Testis (tissue), 3 donors: Measurements from ENCODE around the gene MYO5B. TPM values are rescaled to one million over a fixed set of nuclear protein-coding genes. Genes with fewer than 3 reads are reported as not detected.

Source experiments
- DNase-seq: peaks from one replicate; pipeline ENCODE4 v3.0.0-alpha.2; 2019
- H3K27ac ChIP-seq, 2 donors: fragments of 200-600 bp; sonication (generic); one replicate each; pipeline ENCODE4 v1.5.1; 2019
- H3K27me3 ChIP-seq: fragments of 200-600 bp; sonication (generic); one replicate; pipeline ENCODE4 v1.5.1; 2019
- H3K36me3 ChIP-seq: fragments of 200-600 bp; sonication (generic); one replicate; pipeline ENCODE4 v1.5.1; 2017; ENCODE audit warnings: low read depth; ENCODE audit errors: missing control alignments
- H3K4me1 ChIP-seq: fragments of 200-600 bp; sonication (generic); one replicate; pipeline ENCODE4 v1.5.1; 2019
- H3K4me3 ChIP-seq, 2 donors: fragments of 200-600 bp; sonication (generic); one replicate each; pipeline ENCODE4 v1.5.1; 2017 to 2019
- H3K9me3 ChIP-seq: fragments of 200-600 bp; sonication (generic); one replicate; pipeline ENCODE4 v1.5.1; 2017
- POLR2A ChIP-seq: fragments of 450-650 bp; IDR thresholded peaks from one replicate; pipeline ENCODE4 v1.6.1; 2017; ENCODE audit warnings: antibody characterized with exemption, mild to moderate bottlenecking, moderate library complexity
- WGBS, 2 donors: methylation state at CpG; one replicate each; pipeline ENCODE4 v1.1.5; 2018; 5-methylcytosine and 5-hydroxymethylcytosine counted together
- intact Hi-C: fragments of 100-400 bp; cut with DNase I; formaldehyde crosslinking; loops from one replicate; pipeline ENCODE4 v1.15.1; 2023; ENCODE audit warnings: low total_unique reads
- polyA plus RNA-seq: library from polyadenylated mRNA; stranded (reverse); fragments of 350-450 nt; fragmentation: Illumina TruSeq; extraction: RNeasy Lipid Tissue Mini Kit (QIAGEN cat#74804); gene quantifications from one replicate; pipeline ENCODE4 v1.2.3, GENCODE V29; 2014; ENCODE audit warnings: low read depth, low replicate concordance; ENCODE audit not compliant: insufficient read depth
- total RNA-seq, 2 donors: library from RNA; depleted of rRNA; stranded (reverse); fragments of >200 nt; gene quantifications; one replicate each; pipeline ENCODE4 v1.2.3, GENCODE V29; 2016
- TF ChIP-seq, protein P1 (sequence below), 3 experiments: fragments of 450-650 bp in 2 of 3; fragments of 200-600 bp in 1 of 3; sonication (generic) in 1 of 3; IDR thresholded peaks; one replicate each; pipeline ENCODE4 v1.5.1; 2016 to 2019; ENCODE audit warnings: antibody characterized with exemption in 3 of 3, mild to moderate bottlenecking in 2 of 3, moderate library complexity in 1 of 3

Gene MYO5B
- total and polyA plus RNA-seq, 3 donors from 2014 or later: 24.8 to 31.8 (median 26.1) TPM

DNA sequence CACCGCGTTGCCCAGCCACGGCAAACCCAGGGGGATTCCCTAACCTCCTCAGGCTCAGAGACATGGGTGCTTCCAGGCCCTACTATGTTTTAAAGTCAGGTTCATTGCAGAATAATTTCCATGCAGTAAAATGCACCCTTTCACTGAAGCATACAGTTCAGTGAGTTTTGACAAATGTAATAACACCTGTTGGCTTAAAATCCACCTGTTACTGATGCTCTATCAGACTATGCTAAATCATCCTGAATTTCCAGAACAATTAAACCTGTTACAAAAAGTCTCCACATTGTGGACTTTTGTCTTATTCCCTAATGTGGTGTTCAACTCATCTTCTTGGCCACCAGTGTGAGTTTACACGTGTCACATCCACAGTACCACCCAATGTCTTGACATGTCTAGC lies 234.6 kb downstream of the MYO5B start:
- Histone ChIP-seq H3K27me3 (no peaks in the 10 kb centered on the region), H3K27ac (no peak overlapping the region), H3K4me3 (no peak overlapping the region), H3K4me1 (no peaks in the 10 kb centered on the region), H3K9me3 (no peaks in the 10 kb centered on the region), H3K36me3 (no peaks in the 10 kb centered on the region)
- no peak for DNase-seq
- WGBS, 2 donors: 94 to 95% methylated on average over 4 of the region's 4 CpGs
- intact Hi-C loops: no loop called here
- no peak for TF ChIP-seq POLR2A
- TF ChIP-seq, protein P1, sequence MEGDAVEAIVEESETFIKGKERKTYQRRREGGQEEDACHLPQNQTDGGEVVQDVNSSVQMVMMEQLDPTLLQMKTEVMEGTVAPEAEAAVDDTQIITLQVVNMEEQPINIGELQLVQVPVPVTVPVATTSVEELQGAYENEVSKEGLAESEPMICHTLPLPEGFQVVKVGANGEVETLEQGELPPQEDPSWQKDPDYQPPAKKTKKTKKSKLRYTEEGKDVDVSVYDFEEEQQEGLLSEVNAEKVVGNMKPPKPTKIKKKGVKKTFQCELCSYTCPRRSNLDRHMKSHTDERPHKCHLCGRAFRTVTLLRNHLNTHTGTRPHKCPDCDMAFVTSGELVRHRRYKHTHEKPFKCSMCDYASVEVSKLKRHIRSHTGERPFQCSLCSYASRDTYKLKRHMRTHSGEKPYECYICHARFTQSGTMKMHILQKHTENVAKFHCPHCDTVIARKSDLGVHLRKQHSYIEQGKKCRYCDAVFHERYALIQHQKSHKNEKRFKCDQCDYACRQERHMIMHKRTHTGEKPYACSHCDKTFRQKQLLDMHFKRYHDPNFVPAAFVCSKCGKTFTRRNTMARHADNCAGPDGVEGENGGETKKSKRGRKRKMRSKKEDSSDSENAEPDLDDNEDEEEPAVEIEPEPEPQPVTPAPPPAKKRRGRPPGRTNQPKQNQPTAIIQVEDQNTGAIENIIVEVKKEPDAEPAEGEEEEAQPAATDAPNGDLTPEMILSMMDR (IDR thresholded peaks at IDR 0.05): no peak

GRCh38 chr18:49959176-49959575 lies 235.8 kb downstream of the MYO5B start:
- WGBS, 2 donors: 89 to 91% methylated on average over 5 of the region's 5 CpGs
- no peaks in the 10 kb centered on the region for H3K4me1 ChIP-seq
- no peaks in the 10 kb centered on the region for H3K27me3 ChIP-seq
- H3K27ac ChIP-seq: no peak overlapping the region
- no peak for DNase-seq
- no peak for TF ChIP-seq POLR2A
- TF ChIP-seq, protein P1 (IDR thresholded peaks at IDR 0.05): no peak
- no peaks in the 10 kb centered on the region for H3K36me3 ChIP-seq
- H3K4me3 ChIP-seq: no peak overlapping the region
- H3K9me3 ChIP-seq: no peaks in the 10 kb centered on the region
- intact Hi-C loops: no loop called here

- no peaks in the 10 kb centered on the region for H3K4me1 ChIP-seq
- no peak overlapping the region for H3K4me3 ChIP-seq
- H3K27ac ChIP-seq: no peak overlapping the region
- H3K27me3 ChIP-seq: no peaks in the 10 kb centered on the region
- 91 to 97% methylated on average over 5 of the region's 5 CpGs for WGBS, 2 donors
- no peak for DNase-seq
- intact Hi-C loops: no loop called here
- no peaks in the 10 kb centered on the region for H3K9me3 ChIP-seq
- no peaks in the 10 kb centered on the region for H3K36me3 ChIP-seq
- TF ChIP-seq, protein P1 (IDR thresholded peaks at IDR 0.05): no peak
- no peak for TF ChIP-seq POLR2A
Measured at GRCh38 chr18:49955263-49955662, 239.7 kb downstream of the MYO5B start.

GRCh38 chr18:49953391-49953790 lies 241.6 kb downstream of the MYO5B start:
- DNase-seq: no peak
- intact Hi-C loops: no loop called here
- Histone ChIP-seq H3K27me3 (no peaks in the 10 kb centered on the region), H3K36me3 (no peaks in the 10 kb centered on the region), H3K4me1 (no peaks in the 10 kb centered on the region), H3K9me3 (no peaks in the 10 kb centered on the region), H3K4me3 (no peak overlapping the region), H3K27ac (no peak overlapping the region)
- WGBS, 2 donors: 92 to 100% methylated on average over 1 of the region's 1 CpG
- TF ChIP-seq, protein P1 (IDR thresholded peaks at IDR 0.05): no peak
- no peak for TF ChIP-seq POLR2A

GRCh38 chr18:49949951-49950395 lies 245.0 kb downstream of the MYO5B start:
- H3K27me3 ChIP-seq: no peaks in the 10 kb centered on the region
- H3K4me1 ChIP-seq: no peaks in the 10 kb centered on the region
- intact Hi-C loops: no loop called here
- no peak for DNase-seq
- no peak overlapping the region for H3K4me3 ChIP-seq
- TF ChIP-seq, protein P1 (IDR thresholded peaks at IDR 0.05): no peak
- no peak for TF ChIP-seq POLR2A
- no peak overlapping the region for H3K27ac ChIP-seq
- H3K9me3 ChIP-seq: no peaks in the 10 kb centered on the region
- no peaks in the 10 kb centered on the region for H3K36me3 ChIP-seq
- WGBS, 2 donors: 41 to 60% methylated on average over 2 of the region's 2 CpGs
